ENCODE measurements around the gene MON2. TPM values are rescaled to one million over a fixed set of nuclear protein-coding genes. Genes with fewer than 3 reads are reported as not detected.

The MON2 gene
- total RNA-seq, 2 experiments from 2014 or later: 24.1 to 24.2 TPM

DNA sequence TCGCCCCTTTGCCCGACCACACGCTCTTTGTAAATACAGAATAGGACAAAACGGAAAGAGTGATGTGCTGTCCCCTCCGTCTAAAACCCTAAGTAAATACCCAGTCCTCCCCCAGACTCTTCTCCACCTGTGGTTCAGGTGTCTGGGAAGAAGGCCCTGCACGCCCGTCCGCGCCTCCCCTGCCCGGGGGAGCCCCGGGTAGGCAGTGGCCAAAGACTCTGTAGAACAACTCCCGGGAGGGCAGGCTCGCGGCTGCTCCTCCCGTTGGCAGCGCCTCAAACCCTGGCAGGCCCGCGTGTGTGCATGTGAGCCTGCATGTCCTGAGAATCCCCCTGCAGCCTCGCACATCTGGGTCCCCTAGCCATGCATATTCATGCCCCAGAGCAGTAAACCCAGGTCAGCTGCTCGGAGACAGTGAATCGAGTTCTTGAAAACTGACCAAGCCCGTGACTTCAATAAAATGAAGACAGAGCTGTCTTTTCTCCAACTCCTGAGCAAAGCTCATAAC lies 165.8 kb downstream of the MON2 start:
- ChIA-PET POLR2A (interaction anchor here (1.2 kb wide), 1 partner anchor 29 kb away, joined by 5 read pairs; no protein-coding TSS in a partner anchor), CTCF (no interaction called here)

GRCh38 chr12:62635649-62636048 lies 169.0 kb downstream of the MON2 start:
- ChIA-PET CTCF (no interaction called here), POLR2A (interaction anchor here (1.3 kb wide), 1 partner anchor 33 kb away, joined by 4 read pairs; no protein-coding TSS in a partner anchor)

DNA sequence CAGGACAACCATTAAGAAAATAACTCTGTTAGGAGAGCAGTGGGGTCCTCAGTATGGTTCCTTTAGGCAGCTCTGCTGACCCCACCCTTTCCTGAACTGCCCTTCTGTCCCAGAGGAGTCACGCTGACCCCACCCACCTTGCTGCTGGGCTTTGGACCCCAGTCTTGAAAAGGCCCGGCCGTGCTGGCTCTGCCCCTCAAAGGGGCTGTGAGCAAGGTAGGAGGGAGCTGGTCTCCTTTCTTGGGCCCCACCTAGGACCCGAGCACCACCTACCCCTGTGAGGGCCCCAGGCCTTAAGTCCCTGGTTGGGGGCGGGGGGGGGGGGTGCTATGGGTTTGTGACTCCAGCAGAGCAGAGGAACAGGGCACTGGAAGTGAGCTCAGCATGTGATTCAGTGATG lies 171.1 kb downstream of the MON2 start:
- ChIA-PET POLR2A (no interaction called here), CTCF (no interaction called here)

DNA sequence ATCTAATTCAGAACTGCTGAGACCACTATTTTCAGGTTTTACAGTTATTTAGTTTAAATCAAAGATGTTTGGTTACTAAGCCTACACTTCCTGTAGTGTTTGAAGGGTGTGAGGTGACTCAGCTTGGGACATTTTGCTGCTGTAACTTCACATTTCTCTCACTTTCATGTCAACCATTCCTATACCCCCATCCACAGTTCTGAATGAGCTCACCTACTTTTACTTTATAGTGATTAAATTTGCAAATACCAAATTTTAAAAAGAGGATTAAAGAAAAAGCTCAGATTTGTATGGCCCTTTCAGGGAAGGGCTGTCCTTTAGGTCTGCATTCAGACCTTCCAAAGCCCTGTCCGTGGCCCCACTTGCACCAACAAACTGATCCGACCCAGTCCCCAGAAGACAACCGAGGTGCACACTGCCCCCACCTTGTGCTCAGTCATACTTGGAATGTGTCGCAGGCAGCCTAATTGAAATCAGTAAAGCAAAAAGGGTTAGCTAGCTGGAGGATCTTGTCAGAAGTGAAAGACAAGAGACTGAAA lies 174.4 kb downstream of the MON2 start:
- ChIA-PET POLR2A (interaction anchor here (0.5 to 1.3 kb wide), 3 partner anchors 17 to 38 kb away, joined by 4 to 9 read pairs (median 4); no protein-coding TSS in a partner anchor), CTCF (interaction anchor here (0.6 to 1.7 kb wide), 4 partner anchors 9 to 37 kb away, joined by 3 to 6 read pairs (median 4); no protein-coding TSS in a partner anchor)

DNA sequence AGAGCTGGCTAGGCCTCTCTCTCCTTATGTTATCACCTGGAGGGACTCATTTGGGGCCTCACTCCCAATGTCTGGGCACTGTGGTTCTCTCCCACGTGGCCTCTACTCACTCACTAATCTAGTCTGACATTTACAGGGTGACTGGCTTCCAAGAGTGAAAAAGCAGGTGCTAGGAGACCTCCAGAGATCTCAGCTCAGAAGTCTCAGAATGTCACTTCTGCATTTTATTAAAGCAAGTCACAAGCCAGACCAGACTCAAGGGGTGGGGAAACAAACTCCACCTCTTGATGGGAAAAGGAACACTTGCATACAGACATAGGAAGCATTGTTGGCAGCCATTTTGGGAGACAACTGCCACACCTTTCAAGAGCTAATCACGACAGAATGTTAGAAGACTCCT lies 175.9 kb downstream of the MON2 start:
- CTCF ChIA-PET: interaction anchor here (1.7 kb wide), 1 partner anchor 39 kb away, joined by 6 read pairs; no protein-coding TSS in a partner anchor

GRCh38 chr12:62643486-62643885 lies 176.9 kb downstream of the MON2 start:
- POLR2A ChIA-PET: no interaction called here
- CTCF ChIA-PET: no interaction called here

More for the DNA sequence above, 175.9 kb downstream of the MON2 start:
- POLR2A ChIA-PET: no interaction called here

GRCh38 chr12:62646566-62646965 lies 179.9 kb downstream of the MON2 start:
- CTCF ChIA-PET: no interaction called here
- POLR2A ChIA-PET: no interaction called here

GRCh38 chr12:62647586-62647985 lies 181.0 kb downstream of the MON2 start:
- CTCF ChIA-PET: no interaction called here

DNA sequence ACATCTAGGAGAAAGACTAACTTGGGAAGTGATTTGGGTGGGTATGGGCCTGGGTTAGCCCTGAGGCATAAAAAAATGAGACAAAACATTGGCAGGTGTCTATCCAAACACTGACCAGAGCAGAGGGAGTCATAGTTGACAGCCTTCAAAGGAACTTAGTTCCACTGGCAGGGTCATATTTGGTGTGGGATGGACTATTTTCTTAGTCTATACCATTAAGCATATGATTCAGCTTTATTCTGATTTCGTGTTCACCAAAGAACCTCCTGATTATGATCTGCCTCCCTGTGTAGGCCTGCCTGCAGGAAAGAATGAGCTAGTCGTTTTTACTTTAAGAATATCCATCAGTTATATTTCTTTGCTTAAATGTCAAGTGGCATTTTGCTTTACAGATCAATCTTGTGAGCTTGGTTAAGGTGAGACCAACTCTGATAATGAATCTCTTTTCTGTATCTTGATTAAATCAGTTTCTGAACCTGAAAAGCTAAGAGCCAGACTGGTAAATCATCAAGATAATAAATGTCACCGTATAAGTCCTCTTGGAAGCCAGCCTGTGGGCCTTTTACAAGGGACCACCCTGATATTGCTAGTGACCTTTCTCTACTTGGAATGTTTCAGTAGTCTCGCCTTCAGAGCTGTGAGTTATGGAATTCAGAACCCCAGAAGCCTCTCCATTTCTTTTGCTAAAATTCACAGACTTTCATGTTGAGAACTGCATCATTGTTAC lies 182.9 kb downstream of the MON2 start:
- ChIA-PET POLR2A (interaction anchor here (1.3 kb wide), 1 partner anchor 47 kb away, joined by 3 read pairs; no protein-coding TSS in a partner anchor), CTCF (interaction anchor here (1.1 kb wide), 1 partner anchor 9 kb away, joined by 3 read pairs; no protein-coding TSS in a partner anchor)

More at GRCh38 chr12:62647586-62647985, 181.0 kb downstream of the MON2 start:
- POLR2A ChIA-PET: no interaction called here

Other genes starting within 250 kb of the MON2 start
- 10 to 100 TPM; 85.5 to 86.6 TPM for gene USP15, start 206.4 kb upstream of the MON2 start, total RNA-seq